HepG2 (cell line): ENCODE results near the gene MTR.

ENCODE experiments used
- ATF3 ChIP-seq: sonication (generic); formaldehyde crosslinking; IDR thresholded peaks from 2 replicates; pipeline ENCODE4 v1.4.0; 2020; ENCODE audit warnings: missing genetic modification reagents
- CTCF ChIP-seq: sonication (generic); formaldehyde crosslinking; IDR thresholded peaks from 2 replicates; pipeline ENCODE4 v1.5.0; 2020; ENCODE audit warnings: mild to moderate bottlenecking, missing genetic modification reagents, moderate library complexity
- ESRRA ChIP-seq: sonication (generic); formaldehyde crosslinking; IDR thresholded peaks from 2 replicates; pipeline ENCODE4 v1.5.1; 2020; ENCODE audit warnings: mild to moderate bottlenecking, low read depth, missing genetic modification reagents
- ETS1 ChIP-seq: sonication (generic); formaldehyde crosslinking; IDR thresholded peaks from 2 replicates; pipeline ENCODE4 v1.4.0; 2020; ENCODE audit warnings: missing genetic modification reagents
- FOXP4 ChIP-seq: sonication (generic); formaldehyde crosslinking; IDR thresholded peaks from 2 replicates; pipeline ENCODE4 v1.4.0; 2020; ENCODE audit warnings: missing genetic modification reagents
- HINFP ChIP-seq: sonication (generic); formaldehyde crosslinking; IDR thresholded peaks from 2 replicates; pipeline ENCODE4 v1.4.0; 2020; ENCODE audit warnings: low read depth, mild to moderate bottlenecking, missing genetic modification reagents
- PATZ1 ChIP-seq: sonication (generic); formaldehyde crosslinking; IDR thresholded peaks from 2 replicates; pipeline ENCODE4 v1.4.0; 2020; ENCODE audit warnings: missing genetic modification reagents
- POLR2AphosphoS5 ChIP-seq: IDR thresholded peaks from 2 replicates; pipeline ENCODE4 v1.6.1; 2012; ENCODE audit warnings: low read depth, low read length
- REST ChIP-seq, 2 experiments: IDR thresholded peaks; 2 replicates each; pipeline ENCODE4 v1.6.1; 2011 to 2012; ENCODE audit warnings: low read length in 2 of 2, borderline replicate concordance in 1 of 2, low read depth in 1 of 2, mild to moderate bottlenecking in 1 of 2, moderate library complexity in 1 of 2
- SYNCRIP ChIP-seq: fragments of 200-400 bp; formaldehyde crosslinking; IDR thresholded peaks from 2 replicates; pipeline ENCODE4 v1.6.1; 2018; ENCODE audit warnings: mild to moderate bottlenecking, low read depth, low read length; ENCODE audit not compliant: insufficient read depth
- ZBTB44 ChIP-seq: sonication (generic); formaldehyde crosslinking; IDR thresholded peaks from 2 replicates; pipeline ENCODE4 v1.4.0; 2020; ENCODE audit warnings: missing genetic modification reagents
- ZNF484 ChIP-seq: sonication (generic); formaldehyde crosslinking; IDR thresholded peaks from 2 replicates; pipeline ENCODE4 v1.5.1; 2020; ENCODE audit warnings: mild to moderate bottlenecking, low read depth, missing genetic modification reagents, borderline replicate concordance
- ZNF740 ChIP-seq: sonication (generic); formaldehyde crosslinking; IDR thresholded peaks from 2 replicates; pipeline ENCODE4 v1.4.0; 2020; ENCODE audit warnings: missing genetic modification reagents
- ZNF839 ChIP-seq: sonication (generic); formaldehyde crosslinking; IDR thresholded peaks from 2 replicates; pipeline ENCODE4 v1.4.0; 2020; ENCODE audit warnings: missing genetic modification reagents, mild to moderate bottlenecking, borderline replicate concordance

GRCh38 chr1:236774926-236775325, 20.2 kb upstream of the MTR start:
- TF ChIP-seq CTCF (CRISPR knock-in tag): peak; percentile 66
- TF ChIP-seq ZNF484 (CRISPR knock-in tag): no peak
- TF ChIP-seq PATZ1: no peak
- TF ChIP-seq ATF3 (CRISPR knock-in tag): no peak
- TF ChIP-seq FOXP4 (CRISPR knock-in tag): no peak
- TF ChIP-seq POLR2AphosphoS5: no peak
- no peak for TF ChIP-seq ESRRA
- no peak for TF ChIP-seq REST (IDR thresholded peaks at IDR 0.05; ENCODE audit: borderline replicate concordance in 1 of 2, low read depth in 1 of 2, low read length in 2 of 2)
- TF ChIP-seq ZNF839 (CRISPR knock-in tag): no peak
- TF ChIP-seq ETS1 (CRISPR knock-in tag): no peak
- TF ChIP-seq SYNCRIP: no peak
- no peak for TF ChIP-seq HINFP
- no peak for TF ChIP-seq ZBTB44 (CRISPR knock-in tag)
- no peak for TF ChIP-seq ZNF740 (CRISPR knock-in tag)
